Suprapubic skin (tissue), 4 donors: ENCODE measurements around the gene COL23A1. TPM values are rescaled to one million over a fixed set of nuclear protein-coding genes. Genes with fewer than 3 reads are reported as not detected.

ENCODE experiments used
- DNase-seq, 2 donors: peaks; one replicate each; pipeline ENCODE4 v3.0.0-alpha.2; 2019; ENCODE audit warnings: low spot score in 2 of 2
- H3K27ac ChIP-seq: fragments of 200-600 bp; sonication (generic); one replicate; pipeline ENCODE4 v1.5.1; 2019
- H3K27me3 ChIP-seq: fragments of 200-600 bp; sonication (generic); one replicate; pipeline ENCODE4 v1.5.1; 2019
- H3K36me3 ChIP-seq: fragments of 200-600 bp; sonication (generic); one replicate; pipeline ENCODE4 v1.5.1; 2019
- H3K4me1 ChIP-seq: fragments of 200-600 bp; sonication (generic); one replicate; pipeline ENCODE4 v1.5.1; 2019
- H3K4me3 ChIP-seq: fragments of 200-600 bp; sonication (generic); one replicate; pipeline ENCODE4 v1.5.1; 2019; ENCODE audit warnings: mild to moderate bottlenecking
- H3K9me3 ChIP-seq: fragments of 200-600 bp; sonication (generic); one replicate; pipeline ENCODE4 v1.5.1; 2019
- EP300 ChIP-seq: sonication (generic); formaldehyde crosslinking; IDR thresholded peaks from one replicate; pipeline ENCODE4 v1.6.1; 2017; ENCODE audit warnings: antibody characterized with exemption
- POLR2A ChIP-seq, 2 donors: fragments of 450-650 bp; IDR thresholded peaks; one replicate each; pipeline ENCODE4 v1.6.1; 2017; ENCODE audit warnings: antibody characterized with exemption in 2 of 2, mild to moderate bottlenecking in 2 of 2, moderate library complexity in 2 of 2
- POLR2AphosphoS5 ChIP-seq, 3 donors: sonication (generic); formaldehyde crosslinking; IDR thresholded peaks; one replicate each; pipeline ENCODE4 v1.6.1; 2017; ENCODE audit warnings: antibody characterized with exemption in 3 of 3
- WGBS: methylation state at CpG from one replicate; pipeline ENCODE4 v1.1.5; 2018; 5-methylcytosine and 5-hydroxymethylcytosine counted together
- total RNA-seq, 4 donors: library from RNA; depleted of rRNA; stranded (reverse); fragments of >200 nt; gene quantifications; one replicate each; pipeline ENCODE4 v1.1.0, GENCODE V29; 2016
- TF ChIP-seq, protein P1 (sequence below), 2 donors: fragments of 200-600 bp in 1 of 2; fragments of 450-650 bp in 1 of 2; sonication (generic) in 1 of 2; IDR thresholded peaks; one replicate each; pipeline ENCODE4 v1.5.1; 2016 to 2019; ENCODE audit warnings: antibody characterized with exemption in 2 of 2, mild to moderate bottlenecking in 1 of 2, moderate library complexity in 1 of 2

The COL23A1 gene
- total RNA-seq, 4 donors from 2014 or later = 1.6 to 4.4 (median 3.4) TPM

GRCh38 chr5:178235588-178235974 is 354.6 kb downstream of the COL23A1 start:
- Histone ChIP-seq H3K9me3 (no peaks in the 10 kb centered on the region), H3K27ac (no peak overlapping the region), H3K27me3 (no peaks in the 10 kb centered on the region), H3K36me3 (no peaks in the 10 kb centered on the region), H3K4me3 (no peak overlapping the region), H3K4me1 (peaks cover 73% of the 10 kb centered on the region)
- TF ChIP-seq EP300 (no peak), POLR2AphosphoS5 (IDR thresholded peaks at IDR 0.05) (no peak), POLR2A (IDR thresholded peaks at IDR 0.05) (no peak)
- TF ChIP-seq, protein P1, sequence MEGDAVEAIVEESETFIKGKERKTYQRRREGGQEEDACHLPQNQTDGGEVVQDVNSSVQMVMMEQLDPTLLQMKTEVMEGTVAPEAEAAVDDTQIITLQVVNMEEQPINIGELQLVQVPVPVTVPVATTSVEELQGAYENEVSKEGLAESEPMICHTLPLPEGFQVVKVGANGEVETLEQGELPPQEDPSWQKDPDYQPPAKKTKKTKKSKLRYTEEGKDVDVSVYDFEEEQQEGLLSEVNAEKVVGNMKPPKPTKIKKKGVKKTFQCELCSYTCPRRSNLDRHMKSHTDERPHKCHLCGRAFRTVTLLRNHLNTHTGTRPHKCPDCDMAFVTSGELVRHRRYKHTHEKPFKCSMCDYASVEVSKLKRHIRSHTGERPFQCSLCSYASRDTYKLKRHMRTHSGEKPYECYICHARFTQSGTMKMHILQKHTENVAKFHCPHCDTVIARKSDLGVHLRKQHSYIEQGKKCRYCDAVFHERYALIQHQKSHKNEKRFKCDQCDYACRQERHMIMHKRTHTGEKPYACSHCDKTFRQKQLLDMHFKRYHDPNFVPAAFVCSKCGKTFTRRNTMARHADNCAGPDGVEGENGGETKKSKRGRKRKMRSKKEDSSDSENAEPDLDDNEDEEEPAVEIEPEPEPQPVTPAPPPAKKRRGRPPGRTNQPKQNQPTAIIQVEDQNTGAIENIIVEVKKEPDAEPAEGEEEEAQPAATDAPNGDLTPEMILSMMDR (IDR thresholded peaks at IDR 0.05) = no peak
- no peak for DNase-seq
- 92% methylated on average over 3 of the region's 3 CpGs for WGBS

- Histone ChIP-seq H3K9me3 (no peaks in the 10 kb centered on the region), H3K4me1 (peaks cover 73% of the 10 kb centered on the region), H3K36me3 (peaks cover 3% of the 10 kb centered on the region), H3K27me3 (no peaks in the 10 kb centered on the region), H3K4me3 (no peak overlapping the region), H3K27ac (no peak overlapping the region)
- 71% methylated on average over 3 of the region's 12 CpGs for WGBS
- no peak for TF ChIP-seq EP300
- TF ChIP-seq, protein P1 (IDR thresholded peaks at IDR 0.05) = peak in 1 of 2 donors; percentile 51
- DNase-seq = peak in 1 of 2 donors; percentile 87
Measured at GRCh38 chr5:178234750-178235587, 355.2 kb downstream of the COL23A1 start.

DNA sequence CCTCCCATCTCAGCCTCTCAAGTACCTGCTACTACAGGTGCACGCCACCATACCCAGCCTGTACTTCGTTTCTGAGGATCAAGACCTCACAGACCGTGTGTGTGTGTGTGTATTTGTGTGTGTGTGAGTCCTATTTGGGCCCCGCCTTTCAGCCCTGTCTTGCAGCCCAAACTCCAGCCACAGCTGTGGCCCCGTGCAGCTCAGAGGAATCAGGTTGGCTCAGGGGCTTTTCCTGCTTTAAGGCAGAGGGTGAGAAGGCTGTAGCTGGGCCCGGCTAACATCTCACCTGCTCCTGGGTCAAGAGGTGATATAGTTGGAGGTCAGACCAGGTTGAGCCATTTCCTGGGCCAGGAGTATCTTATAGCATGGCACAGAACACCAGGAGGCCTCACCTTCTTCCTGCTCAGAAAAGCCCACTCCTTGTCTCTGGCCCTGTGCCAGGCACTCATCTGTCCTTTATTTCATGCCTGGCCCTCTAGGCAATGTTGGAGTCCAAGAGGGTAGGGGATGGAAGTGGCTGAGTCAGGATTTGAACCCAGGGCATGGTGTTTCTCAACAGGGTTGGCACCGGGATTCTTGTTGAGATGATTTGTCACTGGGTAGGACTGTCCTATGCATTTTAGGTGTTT is 356.0 kb downstream of the COL23A1 start:
- H3K27me3 ChIP-seq = no peaks in the 10 kb centered on the region
- peaks cover 72% of the 10 kb centered on the region for H3K4me1 ChIP-seq
- H3K27ac ChIP-seq = no peak overlapping the region
- peaks cover 10% of the 10 kb centered on the region for H3K36me3 ChIP-seq
- no peaks in the 10 kb centered on the region for H3K9me3 ChIP-seq
- TF ChIP-seq POLR2A (IDR thresholded peaks at IDR 0.05) = no peak
- TF ChIP-seq EP300 = no peak
- no peak for TF ChIP-seq POLR2AphosphoS5 (IDR thresholded peaks at IDR 0.05)
- TF ChIP-seq, protein P1 (IDR thresholded peaks at IDR 0.05) = no peak
- no peak for DNase-seq
- 88% methylated on average over 5 of the region's 7 CpGs for WGBS
- H3K4me3 ChIP-seq = no peak overlapping the region

DNA sequence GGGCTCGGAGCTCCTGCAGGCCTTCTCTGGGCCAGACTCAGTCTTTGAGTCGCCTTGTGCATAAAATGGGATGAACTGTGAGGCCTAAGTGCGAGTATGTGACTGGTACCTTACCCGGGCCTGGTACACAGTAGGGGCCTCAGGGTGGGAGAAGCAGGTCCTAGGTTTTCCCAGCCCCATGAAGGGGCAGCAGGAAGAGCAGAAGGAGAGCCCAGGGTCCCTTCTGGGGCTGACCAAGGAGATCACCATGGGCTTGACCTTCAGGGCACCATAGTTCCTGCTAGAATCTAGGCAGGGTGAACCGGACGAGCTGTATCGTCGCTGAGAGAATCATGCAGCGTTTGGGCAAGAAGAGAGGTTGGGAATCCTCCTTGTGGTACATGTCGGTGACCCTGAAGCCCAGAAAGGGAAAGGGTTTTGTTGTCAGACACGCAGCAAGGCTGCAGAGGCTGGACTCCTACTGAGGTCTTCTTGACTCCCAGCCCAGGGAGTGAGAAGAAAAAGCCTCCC is 357.2 kb downstream of the COL23A1 start:
- Histone ChIP-seq H3K4me3 (peak overlapping the region; percentile 80), H3K27me3 (no peaks in the 10 kb centered on the region), H3K27ac (peak overlapping the region; percentile 98), H3K36me3 (peaks cover 23% of the 10 kb centered on the region), H3K4me1 (peaks cover 64% of the 10 kb centered on the region), H3K9me3 (no peaks in the 10 kb centered on the region)
- 82% methylated on average over 8 of the region's 11 CpGs for WGBS
- no peak for DNase-seq
- TF ChIP-seq POLR2A (IDR thresholded peaks at IDR 0.05) (no peak), EP300 (no peak), POLR2AphosphoS5 (IDR thresholded peaks at IDR 0.05) (no peak)
- TF ChIP-seq, protein P1 (IDR thresholded peaks at IDR 0.05) = no peak
